NCI-H2107 (cell line): Measurements from ENCODE around the gene HEBP1.
A peak's percentile ranks its signal among the peaks of the same experiment; 100 is the strongest.
"Not testable (repeated sequence)": the region's sequence is repeated elsewhere in the genome, so short reads cannot be mapped to it uniquely, and the experiment has no call there.

Experiments used
- DNase-seq: peaks from one replicate; lab custom pipeline; 2025; lab: John Stamatoyannopoulos, UW

Gene HEBP1

DNA sequence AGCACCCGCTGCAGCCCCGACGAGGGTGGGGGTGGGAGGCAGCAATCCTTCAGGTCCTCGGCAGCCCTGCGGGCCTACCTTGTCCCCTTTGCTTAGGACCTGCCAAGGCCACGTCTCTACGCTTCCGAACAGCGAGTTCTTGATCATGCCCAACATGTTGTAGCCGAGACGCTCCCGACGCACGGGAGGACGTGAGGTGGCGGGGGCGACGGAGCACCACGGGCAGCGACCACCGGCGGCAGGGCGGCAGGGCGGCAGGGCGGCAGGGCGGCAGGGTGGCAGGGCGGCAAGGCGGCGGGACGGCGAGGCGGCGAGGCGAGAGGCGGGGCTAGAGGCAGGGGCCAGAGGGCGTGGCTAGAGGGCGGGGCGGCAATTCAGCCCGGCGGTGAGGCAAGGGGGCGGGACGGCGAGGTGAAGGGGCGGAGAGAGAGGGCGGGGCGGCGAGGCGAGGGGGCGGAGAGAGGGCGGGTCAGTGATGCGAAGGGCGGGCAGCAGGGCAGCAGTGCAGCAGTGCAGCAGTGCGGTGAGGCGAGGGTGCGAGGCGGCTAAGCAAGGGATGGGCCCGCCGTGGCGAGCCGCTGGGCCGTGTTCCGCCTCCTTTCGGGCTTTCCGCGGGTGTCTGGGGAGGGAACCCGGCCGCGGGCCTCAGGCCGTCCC lies at the start of gene HEBP1:
TSS of gene HEBP1 (minus strand) at position 307 of the 657 bp plus-strand sequence. CDS start at position 156, 151 bp downstream.
- peak; percentile 75 for DNase-seq

DNA sequence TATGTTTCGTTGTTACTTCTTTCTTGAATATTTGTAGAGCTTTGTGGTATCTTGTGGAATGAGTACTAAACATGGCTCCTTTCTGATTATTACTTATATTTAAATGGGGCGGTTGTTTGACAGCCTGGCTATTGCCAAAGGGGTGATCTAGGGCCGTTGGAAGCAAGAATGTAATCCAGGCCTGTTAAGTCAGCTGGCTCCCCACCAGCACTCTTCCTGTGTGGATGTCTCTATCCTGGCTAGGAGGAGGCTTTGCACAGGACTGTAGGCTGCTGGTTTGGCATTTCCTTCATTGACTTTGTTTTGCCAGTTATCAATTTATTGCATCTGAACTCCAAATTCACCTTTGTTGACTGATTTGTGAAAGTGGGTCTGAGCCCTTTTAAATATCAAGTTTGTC lies 49.8 kb upstream of the HEBP1 start:
- DNase-seq: no peak

DNA sequence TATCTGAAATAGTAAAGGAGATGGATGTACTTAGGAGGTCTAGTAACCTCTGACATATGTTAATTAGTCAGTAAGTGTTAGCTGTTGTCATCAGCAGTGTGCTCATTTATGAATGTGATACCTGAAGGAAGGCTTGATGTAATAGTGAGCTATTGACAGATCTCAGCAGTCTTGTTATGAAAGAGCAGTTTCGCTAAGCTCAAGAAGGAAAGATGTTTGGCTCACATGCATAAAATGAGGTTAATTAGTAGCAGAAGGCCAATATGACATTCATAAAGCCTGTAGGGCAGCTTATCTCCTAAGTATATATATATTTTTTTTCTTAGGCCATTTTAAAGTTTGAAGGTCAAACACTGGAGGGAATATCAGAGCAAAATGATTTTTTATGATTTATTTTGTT lies 46.9 kb upstream of the HEBP1 start:
- DNase-seq: no peak

- no peak for DNase-seq
Measured at GRCh38 chr12:13045816-13046215, 45.8 kb upstream of the HEBP1 start.

DNA sequence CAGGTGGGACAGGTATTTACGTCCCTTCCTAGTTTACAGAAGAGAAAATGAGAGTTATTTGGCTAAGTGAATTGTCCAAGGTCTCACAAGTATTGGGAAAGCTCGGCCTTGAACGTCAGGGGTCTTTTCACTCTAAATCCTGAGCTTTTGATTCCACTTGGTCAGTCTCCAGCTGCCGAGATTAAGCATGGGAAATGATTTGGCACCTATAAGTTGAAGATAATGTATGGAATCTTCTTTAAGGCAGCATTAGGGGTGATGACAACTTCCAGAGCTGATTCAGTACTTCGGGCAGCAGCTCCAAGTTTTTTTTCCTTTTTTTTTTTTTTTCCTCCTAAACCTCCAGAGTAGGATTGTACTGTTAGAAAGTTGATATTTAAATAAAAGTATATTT lies 44.8 kb upstream of the HEBP1 start:
- no peak for DNase-seq

GRCh38 chr12:13044002-13044905 lies 44.2 kb upstream of the HEBP1 start, which contains the start of gene FAM234B:
TSS of gene FAM234B (plus strand) at chr12:13044381. CDS start at chr12:13044404, 23 bp downstream.
- peak; percentile 48 for DNase-seq

- DNase-seq: no peak
Measured at GRCh38 chr12:13042666-13043230, 42.7 kb upstream of the HEBP1 start.

GRCh38 chr12:13041224-13041623 lies 41.2 kb upstream of the HEBP1 start:
- DNase-seq: no peak

- DNase-seq: no peak
Measured at GRCh38 chr12:13039328-13039956, 39.4 kb upstream of the HEBP1 start.

DNA sequence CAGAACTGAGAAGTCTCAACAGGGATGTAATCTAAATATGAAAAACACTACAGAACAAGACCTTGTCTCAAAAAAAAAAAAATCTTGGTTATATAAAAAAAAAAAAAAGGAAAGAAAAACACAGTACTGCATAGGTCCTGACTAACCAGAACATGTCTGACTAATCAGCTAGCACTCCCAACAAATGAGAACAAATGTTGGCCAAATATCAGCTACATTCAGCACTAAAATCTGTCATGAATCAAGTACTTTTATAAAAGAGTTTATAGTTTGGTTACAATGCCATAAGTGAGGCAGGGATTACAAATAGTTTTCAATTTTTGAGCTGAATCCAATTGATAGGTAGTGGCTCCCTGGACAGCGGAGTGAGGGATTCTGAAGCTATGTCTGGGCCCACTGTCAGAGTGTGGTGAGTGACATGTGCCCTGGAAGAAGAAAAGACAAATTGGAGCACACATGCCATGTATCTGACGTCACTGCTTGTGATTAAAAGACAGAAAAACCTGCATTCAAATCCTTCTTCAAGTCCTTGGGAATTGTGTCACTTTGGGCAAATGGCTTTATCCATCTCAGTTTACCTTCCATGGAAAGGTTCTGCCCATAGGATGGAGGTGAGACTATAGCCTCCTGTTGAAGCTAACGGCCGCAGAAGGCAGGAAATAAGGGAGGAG lies 38.6 kb upstream of the HEBP1 start:
- DNase-seq: no peak

DNA sequence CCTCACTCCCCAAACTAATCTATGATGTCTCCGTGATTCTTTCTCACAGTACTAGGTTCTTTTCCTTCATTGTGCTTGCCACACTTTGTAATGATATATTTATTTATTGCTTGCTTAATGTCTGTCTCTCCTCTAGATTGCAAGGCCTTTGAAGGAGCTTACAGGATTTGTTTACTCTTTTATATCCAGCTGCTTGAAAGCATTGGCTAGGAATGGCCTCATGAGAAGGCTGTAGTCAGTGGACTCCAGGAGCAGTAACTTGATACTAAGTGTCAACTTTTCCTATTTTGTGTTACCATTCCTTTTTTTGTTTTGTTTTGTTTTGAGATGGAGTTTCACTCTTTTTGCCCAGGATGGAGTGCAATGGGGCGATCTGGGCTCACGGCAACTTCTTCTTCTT lies 36.8 kb upstream of the HEBP1 start:
- DNase-seq: no peak

DNA sequence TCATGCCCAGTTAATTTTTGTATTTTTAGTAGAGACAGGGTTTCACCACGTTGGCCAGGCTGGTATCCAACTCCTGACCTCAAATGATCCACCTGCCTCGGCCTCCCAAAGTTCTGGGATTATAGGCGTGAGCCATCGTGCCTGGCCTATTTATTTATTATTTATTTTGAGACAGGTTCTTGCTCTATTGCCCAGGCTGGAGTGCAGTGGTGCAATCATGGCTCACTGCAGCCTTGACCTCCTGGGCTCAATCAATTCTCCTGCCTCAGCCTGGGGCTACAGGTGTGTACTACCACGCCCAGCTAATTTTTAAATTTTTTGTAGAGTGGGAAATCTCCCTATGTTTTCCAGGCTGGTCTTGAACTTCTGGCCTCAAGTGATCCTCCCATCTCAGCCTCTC lies 35.3 kb upstream of the HEBP1 start:
- not testable (repeated sequence) for DNase-seq

- DNase-seq: no peak
Measured at GRCh38 chr12:13033476-13033875, 33.4 kb upstream of the HEBP1 start.

GRCh38 chr12:13032164-13032563 lies 32.1 kb upstream of the HEBP1 start:
- no peak for DNase-seq

DNA sequence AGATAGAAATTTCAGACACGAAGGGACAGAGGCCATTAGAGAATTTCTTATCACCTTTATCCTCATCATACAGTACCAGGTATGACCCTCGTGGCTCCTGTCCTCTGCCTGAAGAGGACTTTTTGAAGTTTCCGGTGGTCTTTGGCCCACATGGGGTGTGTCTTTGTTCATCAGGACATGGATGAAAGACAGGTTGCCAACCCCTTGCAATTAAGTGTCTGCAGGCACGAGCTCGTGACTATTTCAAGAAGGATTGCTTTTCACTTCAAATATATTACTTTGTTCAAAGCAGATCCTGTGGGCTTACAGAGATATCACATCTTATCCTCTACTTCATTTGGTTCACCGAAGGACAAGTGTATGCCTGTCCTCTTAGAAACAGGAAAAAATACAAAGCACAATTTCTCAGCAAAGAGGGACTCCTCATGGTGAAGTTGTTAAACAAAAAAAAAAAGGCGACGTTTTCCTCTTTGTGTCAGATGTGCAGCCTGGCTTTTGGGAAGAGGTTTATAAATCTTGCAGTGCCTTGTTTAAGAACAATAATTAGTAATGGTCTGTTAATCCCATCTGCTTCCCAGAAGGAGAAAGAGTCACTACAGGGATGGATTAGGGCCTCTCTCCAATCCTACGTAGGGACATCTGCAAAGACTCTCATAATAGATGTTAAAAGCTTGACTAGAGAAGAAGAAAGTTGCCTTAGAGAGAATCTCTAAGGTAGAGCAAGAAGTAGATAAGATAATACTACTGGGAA lies 30.7 kb upstream of the HEBP1 start:
- no peak for DNase-seq

DNA sequence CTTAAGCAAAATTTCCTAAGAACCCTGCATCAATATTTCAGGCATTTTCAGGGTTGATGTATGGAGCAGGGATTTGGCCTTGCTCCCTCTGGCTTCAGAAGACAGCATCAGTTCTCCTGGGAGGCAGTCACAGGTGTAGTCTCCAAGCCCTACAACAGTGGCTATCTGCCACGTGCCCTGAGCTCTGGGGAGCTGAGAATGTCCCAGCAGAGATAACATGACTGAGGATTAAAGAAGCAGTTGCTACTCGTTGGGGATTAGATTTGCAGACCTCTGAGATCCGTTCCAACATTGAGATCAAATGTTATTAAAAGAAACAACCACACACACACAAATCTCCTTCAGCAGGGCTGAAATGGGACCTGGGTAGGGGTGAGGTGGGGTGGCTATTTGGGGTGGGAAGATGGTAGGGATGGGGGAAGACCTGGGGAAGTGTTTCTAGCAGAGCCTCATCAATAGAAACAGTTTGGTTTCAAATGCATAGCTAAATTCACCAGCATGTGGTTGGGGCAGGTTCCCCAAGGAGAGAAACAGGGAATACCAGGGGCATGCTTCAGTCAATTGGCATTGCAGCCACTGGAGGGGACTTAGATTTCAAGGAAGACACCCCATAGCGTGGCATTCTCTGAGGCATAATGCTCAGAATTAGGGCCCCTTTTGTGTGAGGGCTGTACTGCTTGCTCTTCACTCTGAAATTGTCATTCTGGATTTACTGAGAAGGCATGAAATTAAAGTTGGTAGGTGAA lies 28.9 kb upstream of the HEBP1 start:
- DNase-seq: no peak

- DNase-seq: no peak
Measured at GRCh38 chr12:13027508-13027907, 27.4 kb upstream of the HEBP1 start.

- DNase-seq: no peak
Measured at GRCh38 chr12:13027032-13027431, 27.0 kb upstream of the HEBP1 start.

- DNase-seq: no peak
Measured at GRCh38 chr12:13026286-13026685, 26.2 kb upstream of the HEBP1 start.

DNA sequence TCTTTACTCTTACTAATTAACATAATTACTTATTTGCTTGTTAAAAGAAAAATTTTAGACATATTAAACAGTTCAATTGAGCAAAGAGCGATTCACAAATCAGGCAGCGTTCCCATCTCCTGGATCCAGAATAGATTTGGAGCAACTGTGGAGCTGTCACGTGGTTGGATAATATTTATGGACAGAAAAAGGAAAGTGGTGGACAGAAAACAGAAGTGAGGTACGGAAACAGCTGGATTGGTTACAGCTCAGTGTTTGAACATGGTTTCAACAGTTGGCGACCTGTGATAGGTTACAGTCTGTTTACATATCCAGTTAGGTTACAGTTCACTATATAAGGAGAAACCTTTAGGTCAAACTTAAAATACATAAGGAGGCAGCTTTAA lies 24.5 kb upstream of the HEBP1 start:
- DNase-seq: no peak
